MM.1S (cell line): Measurements from ENCODE around the gene ENTPD2.

Source experiments
- DNase-seq: peaks from one replicate; pipeline ENCODE4 v3.0.0-alpha.2; 2015
- H2AFZ ChIP-seq: fragments of 300-600 bp; sonication (generic); 2 replicates; pipeline ENCODE4 v1.6.0; 2016; ENCODE audit warnings: antibody characterized with exemption, low read length
- H3F3A ChIP-seq: fragments of 300-600 bp; sonication (generic); 2 replicates; pipeline ENCODE4 v1.6.1; 2016; ENCODE audit warnings: mild to moderate bottlenecking, antibody characterized with exemption, low read length, moderate library complexity, mixed read lengths; ENCODE audit not compliant: insufficient read depth
- H3K27ac ChIP-seq: fragments of 300-600 bp; sonication (generic); 2 replicates; pipeline ENCODE4 v1.5.1; 2016; ENCODE audit warnings: mild to moderate bottlenecking, low read length
- H3K27me3 ChIP-seq: fragments of 300-600 bp; sonication (generic); replicated peaks from 2 replicates; pipeline ENCODE4 v1.6.0; 2016; ENCODE audit warnings: low read length; ENCODE audit not compliant: insufficient read depth
- H3K36me3 ChIP-seq: fragments of 300-600 bp; sonication (generic); replicated peaks from 2 replicates; pipeline ENCODE4 v1.6.1; 2016; ENCODE audit warnings: mild to moderate bottlenecking, low read length, mixed read lengths; ENCODE audit not compliant: insufficient read depth
- H3K4me1 ChIP-seq: fragments of 300-600 bp; sonication (generic); 2 replicates; pipeline ENCODE4 v1.6.1; 2016; ENCODE audit warnings: low read length, mixed read lengths
- H3K4me2 ChIP-seq: fragments of 300-600 bp; sonication (generic); 2 replicates; pipeline ENCODE4 v1.6.0; 2016; ENCODE audit warnings: low read depth, low read length
- H3K4me3 ChIP-seq: fragments of 300-600 bp; sonication (generic); 2 replicates; pipeline ENCODE4 v1.5.1; 2016; ENCODE audit warnings: low read length, mixed read lengths
- H3K79me2 ChIP-seq: fragments of 300-600 bp; sonication (generic); 2 replicates; pipeline ENCODE4 v1.6.1; 2016; ENCODE audit warnings: mixed run types, low read length, mixed read lengths
- H3K9ac ChIP-seq: fragments of 300-600 bp; sonication (generic); 2 replicates; pipeline ENCODE4 v1.6.1; 2016; ENCODE audit warnings: low read length, mixed read lengths
- H3K9me2 ChIP-seq: fragments of 300-600 bp; sonication (generic); replicated peaks from 2 replicates; pipeline ENCODE4 v1.6.1; 2016; ENCODE audit warnings: mild to moderate bottlenecking, low read length, mixed read lengths; ENCODE audit not compliant: insufficient read depth
- H3K9me3 ChIP-seq: fragments of 300-600 bp; sonication (generic); replicated peaks from 2 replicates; pipeline ENCODE4 v1.6.1; 2016; ENCODE audit warnings: mild to moderate bottlenecking, low read length, mixed read lengths; ENCODE audit not compliant: insufficient read depth
- H4K20me1 ChIP-seq: fragments of 300-600 bp; sonication (generic); 2 replicates; pipeline ENCODE4 v1.6.1; 2016; ENCODE audit warnings: mild to moderate bottlenecking, low read length, moderate library complexity, mixed read lengths; ENCODE audit not compliant: insufficient read depth
- CTCF ChIP-seq: fragments of 300-600 bp; sonication (generic); IDR thresholded peaks from 2 replicates; pipeline ENCODE4 v1.5.1; 2016; ENCODE audit warnings: antibody characterized with exemption, low read length, mixed read lengths
- EZH2 ChIP-seq: fragments of 300-600 bp; sonication (generic); optimal IDR thresholded peaks from 2 replicates; pipeline ENCODE3; 2017; ENCODE audit warnings: low read depth, mild to moderate bottlenecking, antibody characterized with exemption, low read length, mixed read lengths
- EZH2phosphoT487 ChIP-seq: fragments of 300-600 bp; sonication (generic); IDR thresholded peaks from 2 replicates; pipeline ENCODE4 v1.6.1; 2018; ENCODE audit warnings: antibody characterized with exemption, low read length

ENTPD2 gene

GRCh38 chr9:137069508-137070091 is 15.7 kb upstream of the ENTPD2 start:
- Histone ChIP-seq H3K36me3 (no peaks in the 10 kb centered on the region), H3K9me2 (no peaks in the 10 kb centered on the region), H3K79me2 (peaks cover 29% of the 10 kb centered on the region), H3K27ac (no peak overlapping the region), H3K9ac (peak overlapping the region; percentile 57; the same call in 1 of the 2 replicates), H3K4me2 (peak overlapping the region; percentile 97), H3K4me1 (peaks cover 24% of the 10 kb centered on the region), H3K9me3 (no peaks in the 10 kb centered on the region), H3F3A (peaks cover 10% of the 10 kb centered on the region), H3K4me3 (peak overlapping the region; percentile 86), H4K20me1 (0 out of 2 replicates have a peak, but pooled peaks cover 3% of the 10 kb centered on the region), H2AFZ (no peak overlapping the region), H3K27me3 (no peaks in the 10 kb centered on the region)
- TF ChIP-seq EZH2phosphoT487 = no peak
- no peak for TF ChIP-seq EZH2
- no peak for TF ChIP-seq CTCF
- DNase-seq = peak; percentile 12

- Histone ChIP-seq H3K4me1 (peaks cover 24% of the 10 kb centered on the region), H3K36me3 (no peaks in the 10 kb centered on the region), H3F3A (peaks cover 10% of the 10 kb centered on the region), H3K9ac (peak overlapping the region; percentile 57; the same call in 1 of the 2 replicates), H3K27me3 (no peaks in the 10 kb centered on the region), H3K9me2 (no peaks in the 10 kb centered on the region), H3K27ac (no peak overlapping the region), H3K79me2 (peaks cover 29% of the 10 kb centered on the region), H2AFZ (no peak overlapping the region), H3K4me2 (peak overlapping the region; percentile 97), H4K20me1 (0 out of 2 replicates have a peak, but pooled peaks cover 3% of the 10 kb centered on the region), H3K4me3 (peak overlapping the region; percentile 86), H3K9me3 (no peaks in the 10 kb centered on the region)
- no peak for DNase-seq
- no peak for TF ChIP-seq EZH2
- TF ChIP-seq EZH2phosphoT487 = no peak
- no peak for TF ChIP-seq CTCF
Observed at GRCh38 chr9:137068539-137069507, 15.0 kb upstream of the ENTPD2 start.

- Histone ChIP-seq H3K4me2 (peak overlapping the region; percentile 97; the same call in 1 of the 2 replicates), H3F3A (peaks cover 10% of the 10 kb centered on the region), H3K36me3 (no peaks in the 10 kb centered on the region), H3K9me2 (no peaks in the 10 kb centered on the region), H3K27me3 (no peaks in the 10 kb centered on the region), H3K27ac (peak overlapping the region; percentile 36; the same call in 1 of the 2 replicates), H3K9me3 (no peaks in the 10 kb centered on the region), H3K4me1 (peaks cover 24% of the 10 kb centered on the region), H4K20me1 (0 out of 2 replicates have a peak, but pooled peaks cover 3% of the 10 kb centered on the region), H2AFZ (peak overlapping the region; percentile 36; the same call in 1 of the 2 replicates), H3K9ac (no peak overlapping the region), H3K79me2 (peaks cover 29% of the 10 kb centered on the region), H3K4me3 (no peak overlapping the region)
- TF ChIP-seq CTCF = peak; percentile 55
- no peak for TF ChIP-seq EZH2
- TF ChIP-seq EZH2phosphoT487 = no peak
- peak; percentile 86 for DNase-seq
Observed at GRCh38 chr9:137067860-137068538, 14.1 kb upstream of the ENTPD2 start.
